ENCODE data around the gene TCF3. TPM values are rescaled to one million over a fixed set of nuclear protein-coding genes. Genes with fewer than 3 reads are reported as not detected.
A peak's percentile ranks its signal among the peaks of the same experiment; 100 is the strongest.

TCF3 gene
- total and polyA plus RNA-seq, 2 of the 8 experiments (the other 6 are each of a cell fraction or from before 2014, with no cell fraction given) = 241 to 348 TPM

- Histone ChIP-seq H3K4me1 (replicated peaks in 1 of 4; ENCODE audit: control insufficient read depth in 3 of 4, insufficient read depth in 4 of 4, low read length in 3 of 4) (no peaks in the 10 kb centered on the region; a peak in 1 of 7 replicates), H3K4me3 (ENCODE audit: extremely low read depth in 1 of 4, insufficient read depth in 2 of 4, low read depth in 3 of 4, low read length in 4 of 4) (no peak overlapping the region), H3K4ac (replicated peaks; ENCODE audit: insufficient read length, low read depth, low read length) (no peak overlapping the region), H3K27me3 (replicated peaks in 1 of 4; ENCODE audit: control insufficient read depth in 3 of 4, extremely low read depth in 1 of 4, insufficient read depth in 3 of 4, low read length in 3 of 4) (no peaks in the 10 kb centered on the region), H2BK15ac (ENCODE audit: low read length) (no peak overlapping the region), H3K23me2 (ENCODE audit: low read depth, low read length) (no peaks in the 10 kb centered on the region), H3K14ac (ENCODE audit: insufficient read length) (no peak overlapping the region), H3K4me2 (ENCODE audit: insufficient read depth in 1 of 2, low read depth in 2 of 2, low read length in 2 of 2) (no peak overlapping the region), H2BK12ac (ENCODE audit: low read depth, low read length) (0 out of 2 replicates have a peak overlapping the region, but pooled peaks have one; percentile 50), H3K56ac (replicated peaks; ENCODE audit: insufficient read length, low read depth, low read length) (no peak overlapping the region), H4K5ac (ENCODE audit: insufficient read length, low read depth, low read length) (no peak overlapping the region), H2AK5ac (ENCODE audit: low read depth, low read length) (no peak overlapping the region), H4K8ac (ENCODE audit: extremely low read depth, insufficient read depth, low read length) (no peak overlapping the region; the same call in 1 of the 2 replicates), H2AFZ (ENCODE audit: low read length) (no peak overlapping the region), H3K9ac (replicated peaks in 1 of 4; ENCODE audit: extremely low read depth in 1 of 4, low read depth in 3 of 4, low read length in 3 of 4) (no peak overlapping the region), H3K36me3 (ENCODE audit: control insufficient read depth in 2 of 4, insufficient read depth in 4 of 4, low read length in 3 of 4) (peaks cover 42 to 71% (median 60%) of the 10 kb centered on the region in 4 experiments), H3K27ac (ENCODE audit: low read depth, low read length) (no peak overlapping the region), H4K20me1 (replicated peaks in 1 of 2; ENCODE audit: control insufficient read depth in 1 of 2, insufficient read depth in 2 of 2, low read length in 2 of 2) (peaks cover 11 to 28% of the 10 kb centered on the region in 2 experiments), H3K23ac (ENCODE audit: insufficient read length) (no peak overlapping the region), H2BK5ac (ENCODE audit: low read depth, low read length) (no peak overlapping the region; the same call in 1 of the 2 replicates), H2BK120ac (replicated peaks; ENCODE audit: low read depth, low read length) (no peak overlapping the region), H3K79me1 (ENCODE audit: low read depth, low read length) (peaks cover 3% of the 10 kb centered on the region), H3K18ac (ENCODE audit: extremely low read depth, low read length) (no peak overlapping the region), H3K79me2 (ENCODE audit: control insufficient read depth in 1 of 2, insufficient read depth in 2 of 2, low read length in 2 of 2) (peaks cover 0 to 2% of the 10 kb centered on the region in 2 experiments; a peak in 1 of 4 replicates), H3K9me3 (ENCODE audit: insufficient read depth in 2 of 2, low read depth in 1 of 2, low read length in 1 of 2) (no peaks in the 10 kb centered on the region), H4K91ac (replicated peaks; ENCODE audit: insufficient read length, low read length) (no peak overlapping the region), H2BK20ac (ENCODE audit: low read length) (no peak overlapping the region)
- POLR2A ChIA-PET (ENCODE audit: partially characterized antibody) = interaction anchor here (0.6 to 2.7 kb wide), 10 partner anchors 11 to 175 kb away, joined by 3 to 9 read pairs (median 3); partner anchors contain the start of gene MBD3
- no peak for DNase-seq (ENCODE audit: low read depth in 1 of 2, low spot score in 2 of 2)
- CTCF ChIA-PET (ENCODE audit: partially characterized antibody) = interaction anchor here (0.8 to 2.1 kb wide), 9 partner anchors 11 to 225 kb away, joined by 3 to 7 read pairs (median 3); no protein-coding TSS in a partner anchor
- 93% methylated on average over 39 of the region's 39 CpGs; no CpG with 5 or more reads in 1 of the 2 experiments for WGBS, 2 experiments (ENCODE audit: extremely low coverage in 1 of 2, insufficient coverage in 1 of 2, insufficient read length in 1 of 2, insufficient replicate concordance in 2 of 2, low coverage in 1 of 2, low lambda C conversion rate in 2 of 2, missing lambda C conversion rate in 1 of 2)
- no peak for FAIRE-seq
- TF ChIP-seq POLR2AphosphoS5 (IDR thresholded peaks at IDR 0.05; ENCODE audit: low read depth, low read length) = peak; percentile 56
- TF ChIP-seq FOSL1 (IDR thresholded peaks at IDR 0.05; ENCODE audit: insufficient read depth, low read depth, low read length) = no peak
Measured at GRCh38 chr19:1612114-1613086, 40.0 kb downstream of the TCF3 start.

All from H1 (cell line).